ENCODE measurements around the gene LPP. TPM values are rescaled to one million over a fixed set of nuclear protein-coding genes. Genes with fewer than 3 reads are reported as not detected.

LPP gene
- total RNA-seq, 1 experiment from 2014 or later = 148 TPM

DNA sequence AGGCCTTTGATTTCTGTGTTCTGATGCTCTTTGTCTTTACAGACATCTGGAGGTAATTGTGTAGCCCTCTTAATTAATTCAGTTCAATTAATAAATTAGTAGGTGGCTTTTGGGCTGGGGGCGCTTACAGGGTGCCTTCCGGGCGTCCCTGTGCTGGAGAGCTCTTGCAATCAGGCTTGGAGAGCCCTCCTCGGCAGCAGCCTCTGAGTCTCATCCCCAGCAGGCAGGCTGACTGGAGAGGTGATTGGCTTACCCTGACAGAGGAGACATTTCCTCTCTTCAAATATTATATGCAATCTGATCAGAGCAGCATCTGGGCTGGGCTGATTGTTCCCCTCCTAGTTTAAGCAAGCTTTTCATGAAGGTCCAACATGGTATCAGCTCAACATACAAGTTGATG, 250.7 kb downstream of the LPP start:
- no peak overlapping the region for H3K27ac ChIP-seq
- BruUV-seq (replicated peaks) = no TSS peak
- H3K79me2 ChIP-seq (ENCODE audit: low read depth) = no peaks in the 10 kb centered on the region
- H3K27me3 ChIP-seq (ENCODE audit: insufficient read depth, low read depth) = no peaks in the 10 kb centered on the region
- no peaks in the 10 kb centered on the region for H3K9me2 ChIP-seq (ENCODE audit: insufficient read depth)
- intact Hi-C loops (cut with micrococcal nuclease; ENCODE audit: unreplicated experiment) = no loop called here
- no peaks in the 10 kb centered on the region for H4K20me1 ChIP-seq (ENCODE audit: insufficient read depth)
- H3K4me3 ChIP-seq = no peak overlapping the region
- H3F3A ChIP-seq (ENCODE audit: insufficient read depth, low read depth) = no peaks in the 10 kb centered on the region; the same call in 1 of the 2 replicates
- no peak overlapping the region for H2AFZ ChIP-seq
- ChIA-PET CTCF (no interaction called here), POLR2A (ENCODE audit: unreplicated experiment) (no interaction called here)
- peaks cover 14% of the 10 kb centered on the region; the same call in 1 of the 2 replicates for H3K36me3 ChIP-seq (ENCODE audit: low read depth)
- H3K4me1 ChIP-seq (replicated peaks; ENCODE audit: insufficient read depth) = no peaks in the 10 kb centered on the region
- H3K4me2 ChIP-seq = no peak overlapping the region
- H3K9me3 ChIP-seq (ENCODE audit: insufficient read depth, low read depth) = no peaks in the 10 kb centered on the region
- TF ChIP-seq, protein P1, sequence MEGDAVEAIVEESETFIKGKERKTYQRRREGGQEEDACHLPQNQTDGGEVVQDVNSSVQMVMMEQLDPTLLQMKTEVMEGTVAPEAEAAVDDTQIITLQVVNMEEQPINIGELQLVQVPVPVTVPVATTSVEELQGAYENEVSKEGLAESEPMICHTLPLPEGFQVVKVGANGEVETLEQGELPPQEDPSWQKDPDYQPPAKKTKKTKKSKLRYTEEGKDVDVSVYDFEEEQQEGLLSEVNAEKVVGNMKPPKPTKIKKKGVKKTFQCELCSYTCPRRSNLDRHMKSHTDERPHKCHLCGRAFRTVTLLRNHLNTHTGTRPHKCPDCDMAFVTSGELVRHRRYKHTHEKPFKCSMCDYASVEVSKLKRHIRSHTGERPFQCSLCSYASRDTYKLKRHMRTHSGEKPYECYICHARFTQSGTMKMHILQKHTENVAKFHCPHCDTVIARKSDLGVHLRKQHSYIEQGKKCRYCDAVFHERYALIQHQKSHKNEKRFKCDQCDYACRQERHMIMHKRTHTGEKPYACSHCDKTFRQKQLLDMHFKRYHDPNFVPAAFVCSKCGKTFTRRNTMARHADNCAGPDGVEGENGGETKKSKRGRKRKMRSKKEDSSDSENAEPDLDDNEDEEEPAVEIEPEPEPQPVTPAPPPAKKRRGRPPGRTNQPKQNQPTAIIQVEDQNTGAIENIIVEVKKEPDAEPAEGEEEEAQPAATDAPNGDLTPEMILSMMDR (conservative IDR thresholded peaks at IDR 0.05) = no peak
- TF ChIP-seq EZH2 (IDR thresholded peaks at IDR 0.05; ENCODE audit: low read depth) = no peak
- no peak for DNase-seq

DNA sequence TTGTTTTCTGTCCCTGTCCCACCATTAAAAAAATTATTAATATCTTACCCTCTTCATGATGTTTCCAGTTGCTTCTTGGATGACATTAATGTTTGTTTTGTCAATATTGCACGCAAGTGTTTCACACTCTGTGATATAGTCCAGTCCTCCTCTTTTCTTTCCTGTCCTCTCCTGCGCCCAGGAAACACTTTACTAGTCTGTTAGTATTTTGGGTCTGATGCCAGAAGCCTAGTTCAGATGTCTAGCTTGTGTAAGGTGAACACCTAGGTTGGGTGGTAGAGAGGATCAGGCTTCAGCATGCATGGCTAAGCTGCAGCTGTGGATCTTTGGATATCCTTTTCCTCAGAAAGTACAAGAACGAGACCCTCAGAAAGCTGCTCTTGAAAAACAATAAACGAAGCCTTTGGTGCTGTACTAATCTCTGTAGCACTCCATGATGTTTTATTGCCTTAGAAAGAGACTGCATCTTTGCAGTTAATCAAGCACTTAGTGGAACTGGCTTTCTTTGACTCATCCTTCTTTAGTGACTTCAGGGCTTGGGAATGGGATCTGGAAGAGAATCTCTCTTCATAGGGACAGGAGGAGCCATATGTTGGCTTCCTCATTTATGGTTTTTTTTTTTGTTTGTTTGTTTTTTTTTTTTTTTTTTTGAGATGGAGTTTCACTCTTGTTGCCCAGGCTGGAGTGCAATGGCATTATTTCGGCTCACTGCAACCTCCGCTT, 253.4 kb downstream of the LPP start:
- TF ChIP-seq, protein P1 (conservative IDR thresholded peaks at IDR 0.05) = no peak
- no peak for TF ChIP-seq EZH2 (IDR thresholded peaks at IDR 0.05; ENCODE audit: low read depth)
- no peaks in the 10 kb centered on the region; the same call in 1 of the 2 replicates for H3F3A ChIP-seq (ENCODE audit: insufficient read depth, low read depth)
- no peaks in the 10 kb centered on the region for H3K27me3 ChIP-seq (ENCODE audit: insufficient read depth, low read depth)
- intact Hi-C loops (cut with micrococcal nuclease; ENCODE audit: unreplicated experiment) = no loop called here
- DNase-seq = no peak
- no peaks in the 10 kb centered on the region for H3K4me1 ChIP-seq (replicated peaks; ENCODE audit: insufficient read depth)
- H3K27ac ChIP-seq = no peak overlapping the region
- no peak overlapping the region for H3K4me3 ChIP-seq
- no peak overlapping the region for H3K4me2 ChIP-seq
- peaks cover 14% of the 10 kb centered on the region; the same call in 1 of the 2 replicates for H3K36me3 ChIP-seq (ENCODE audit: low read depth)
- H3K79me2 ChIP-seq (ENCODE audit: low read depth) = no peaks in the 10 kb centered on the region
- BruUV-seq (replicated peaks) = no TSS peak
- no peaks in the 10 kb centered on the region for H3K9me2 ChIP-seq (ENCODE audit: insufficient read depth)
- H3K9me3 ChIP-seq (ENCODE audit: insufficient read depth, low read depth) = no peaks in the 10 kb centered on the region
- H2AFZ ChIP-seq = no peak overlapping the region
- ChIA-PET POLR2A (ENCODE audit: unreplicated experiment) (no interaction called here), CTCF (interaction anchor here (0.6 kb wide), 1 partner anchor 14 kb away, joined by 5 read pairs; no protein-coding TSS in a partner anchor)
- no peaks in the 10 kb centered on the region for H4K20me1 ChIP-seq (ENCODE audit: insufficient read depth)

DNA sequence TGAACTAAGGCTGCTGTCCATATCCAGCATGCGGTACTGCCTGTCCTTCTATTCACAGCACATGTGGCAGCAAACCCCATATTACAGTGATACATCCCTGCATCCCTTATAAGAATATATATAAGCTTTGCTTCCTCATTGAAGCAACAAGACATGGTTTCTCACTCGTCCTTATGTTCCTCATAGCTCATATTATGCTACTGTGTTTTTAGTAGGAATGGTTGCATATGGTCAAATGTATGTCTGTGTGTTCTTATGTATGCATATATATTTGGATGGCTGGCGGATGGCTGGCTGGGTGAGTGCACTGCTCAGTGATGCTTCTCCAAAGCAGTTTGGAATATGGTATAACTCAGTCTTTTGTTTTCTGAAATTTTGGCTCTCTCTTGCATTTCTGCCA, 254.9 kb downstream of the LPP start:
- Histone ChIP-seq H3K4me3 (no peak overlapping the region), H3K79me2 (ENCODE audit: low read depth) (no peaks in the 10 kb centered on the region), H3K9me3 (ENCODE audit: insufficient read depth, low read depth) (no peaks in the 10 kb centered on the region), H2AFZ (no peak overlapping the region), H3K4me2 (no peak overlapping the region), H3K36me3 (ENCODE audit: low read depth) (peaks cover 14% of the 10 kb centered on the region; the same call in 1 of the 2 replicates), H4K20me1 (ENCODE audit: insufficient read depth) (no peaks in the 10 kb centered on the region), H3K27ac (no peak overlapping the region), H3F3A (ENCODE audit: insufficient read depth, low read depth) (no peaks in the 10 kb centered on the region; the same call in 1 of the 2 replicates), H3K4me1 (replicated peaks; ENCODE audit: insufficient read depth) (no peaks in the 10 kb centered on the region), H3K27me3 (ENCODE audit: insufficient read depth, low read depth) (no peaks in the 10 kb centered on the region), H3K9me2 (ENCODE audit: insufficient read depth) (no peaks in the 10 kb centered on the region; the same call in 1 of the 2 replicates)
- BruUV-seq (replicated peaks) = no TSS peak
- intact Hi-C loops (cut with micrococcal nuclease; ENCODE audit: unreplicated experiment) = no loop called here
- DNase-seq = no peak
- ChIA-PET CTCF (no interaction called here), POLR2A (ENCODE audit: unreplicated experiment) (no interaction called here)
- TF ChIP-seq, protein P1 (conservative IDR thresholded peaks at IDR 0.05) = no peak
- no peak for TF ChIP-seq EZH2 (IDR thresholded peaks at IDR 0.05; ENCODE audit: low read depth)

All from PC-9 (cell line).